ENCODE data around the gene PICK1. TPM values are rescaled to one million over a fixed set of nuclear protein-coding genes. Genes with fewer than 3 reads are reported as not detected.

PICK1 gene
- total and polyA plus RNA-seq, 2 donors (not counting 1 experiment from before 2014, with no cell fraction given), result 7.8 to 11.1 TPM

DNA sequence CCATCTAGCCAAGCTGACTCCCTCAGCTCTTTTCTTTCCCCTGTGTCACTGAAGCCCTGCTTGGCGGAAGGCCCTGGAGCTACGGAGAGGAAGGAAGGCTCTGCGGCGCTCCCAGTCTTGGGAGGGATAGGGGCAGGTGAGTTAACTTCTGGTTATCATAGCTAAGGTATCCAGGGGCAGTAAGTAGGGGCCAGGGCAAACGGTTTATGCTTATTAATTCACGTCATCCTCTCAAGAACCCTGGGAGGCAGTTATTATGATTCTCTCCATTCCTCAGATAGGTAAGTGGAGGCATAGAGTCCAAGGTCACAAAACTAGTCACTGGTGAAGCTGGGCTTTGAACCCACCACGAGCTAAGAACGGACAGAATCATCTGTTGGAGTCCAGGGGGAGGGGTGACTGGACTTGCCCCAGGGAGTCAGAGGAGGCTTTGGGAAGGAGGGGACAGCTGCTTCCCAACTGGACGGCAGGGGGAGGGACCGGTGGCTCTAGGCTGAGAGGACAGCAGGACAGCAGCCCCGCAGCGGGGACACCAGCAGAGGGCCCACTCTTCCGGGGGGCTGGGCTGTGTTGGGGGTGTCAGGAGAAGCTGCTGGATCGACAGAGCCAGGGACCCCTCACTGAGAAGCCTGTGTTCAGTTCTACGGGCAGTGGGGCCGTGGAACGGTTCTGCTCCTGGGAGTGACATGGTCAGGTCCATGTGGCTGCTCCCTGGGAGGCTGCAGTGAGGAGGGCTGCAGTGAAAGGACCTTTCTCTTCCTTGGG is 49.8 kb downstream of the PICK1 start:
- Histone ChIP-seq H3K4me1 (ENCODE audit: control insufficient read depth, extremely low read depth, insufficient read depth, low read length) (no peaks in the 10 kb centered on the region), H3K27me3 (ENCODE audit: control insufficient read depth, insufficient read depth, low read length) (no peaks in the 10 kb centered on the region), H3K79me2 (ENCODE audit: control insufficient read depth, insufficient read depth, low read length) (no peaks in the 10 kb centered on the region), H3K4me3 (replicated peaks in 1 of 4; ENCODE audit: control extremely low read depth in 1 of 4, insufficient read depth in 1 of 4, low read depth in 3 of 4, low read length in 4 of 4) (no peak overlapping the region), H3K9me3 (ENCODE audit: control insufficient read depth, insufficient read depth, low read depth, low read length) (no peaks in the 10 kb centered on the region), H2AFZ (ENCODE audit: low read length) (no peak overlapping the region), H3K9ac (ENCODE audit: insufficient read depth, low read length) (no peak overlapping the region), H3K4me2 (ENCODE audit: extremely low read depth, insufficient read depth, low read length) (no peak overlapping the region), H3K27ac (ENCODE audit: insufficient read depth, low read length) (no peak overlapping the region), H3K36me3 (ENCODE audit: control insufficient read depth, insufficient read depth, low read length) (no peaks in the 10 kb centered on the region), H4K20me1 (ENCODE audit: control insufficient read depth, extremely low read depth, insufficient read depth, low read length) (no peaks in the 10 kb centered on the region)
- TF ChIP-seq, protein P1, sequence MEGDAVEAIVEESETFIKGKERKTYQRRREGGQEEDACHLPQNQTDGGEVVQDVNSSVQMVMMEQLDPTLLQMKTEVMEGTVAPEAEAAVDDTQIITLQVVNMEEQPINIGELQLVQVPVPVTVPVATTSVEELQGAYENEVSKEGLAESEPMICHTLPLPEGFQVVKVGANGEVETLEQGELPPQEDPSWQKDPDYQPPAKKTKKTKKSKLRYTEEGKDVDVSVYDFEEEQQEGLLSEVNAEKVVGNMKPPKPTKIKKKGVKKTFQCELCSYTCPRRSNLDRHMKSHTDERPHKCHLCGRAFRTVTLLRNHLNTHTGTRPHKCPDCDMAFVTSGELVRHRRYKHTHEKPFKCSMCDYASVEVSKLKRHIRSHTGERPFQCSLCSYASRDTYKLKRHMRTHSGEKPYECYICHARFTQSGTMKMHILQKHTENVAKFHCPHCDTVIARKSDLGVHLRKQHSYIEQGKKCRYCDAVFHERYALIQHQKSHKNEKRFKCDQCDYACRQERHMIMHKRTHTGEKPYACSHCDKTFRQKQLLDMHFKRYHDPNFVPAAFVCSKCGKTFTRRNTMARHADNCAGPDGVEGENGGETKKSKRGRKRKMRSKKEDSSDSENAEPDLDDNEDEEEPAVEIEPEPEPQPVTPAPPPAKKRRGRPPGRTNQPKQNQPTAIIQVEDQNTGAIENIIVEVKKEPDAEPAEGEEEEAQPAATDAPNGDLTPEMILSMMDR (conservative IDR thresholded peaks at IDR 0.05 in 1 of 2, IDR thresholded peaks at IDR 0.05 in 1 of 2; ENCODE audit: low read depth in 1 of 2, low read length in 2 of 2), result no peak
- TF ChIP-seq EZH2 (IDR thresholded peaks at IDR 0.05; ENCODE audit: low read length, missing control alignments), result no peak
- no peak for DNase-seq (ENCODE audit: low read depth in 2 of 2)

DNA sequence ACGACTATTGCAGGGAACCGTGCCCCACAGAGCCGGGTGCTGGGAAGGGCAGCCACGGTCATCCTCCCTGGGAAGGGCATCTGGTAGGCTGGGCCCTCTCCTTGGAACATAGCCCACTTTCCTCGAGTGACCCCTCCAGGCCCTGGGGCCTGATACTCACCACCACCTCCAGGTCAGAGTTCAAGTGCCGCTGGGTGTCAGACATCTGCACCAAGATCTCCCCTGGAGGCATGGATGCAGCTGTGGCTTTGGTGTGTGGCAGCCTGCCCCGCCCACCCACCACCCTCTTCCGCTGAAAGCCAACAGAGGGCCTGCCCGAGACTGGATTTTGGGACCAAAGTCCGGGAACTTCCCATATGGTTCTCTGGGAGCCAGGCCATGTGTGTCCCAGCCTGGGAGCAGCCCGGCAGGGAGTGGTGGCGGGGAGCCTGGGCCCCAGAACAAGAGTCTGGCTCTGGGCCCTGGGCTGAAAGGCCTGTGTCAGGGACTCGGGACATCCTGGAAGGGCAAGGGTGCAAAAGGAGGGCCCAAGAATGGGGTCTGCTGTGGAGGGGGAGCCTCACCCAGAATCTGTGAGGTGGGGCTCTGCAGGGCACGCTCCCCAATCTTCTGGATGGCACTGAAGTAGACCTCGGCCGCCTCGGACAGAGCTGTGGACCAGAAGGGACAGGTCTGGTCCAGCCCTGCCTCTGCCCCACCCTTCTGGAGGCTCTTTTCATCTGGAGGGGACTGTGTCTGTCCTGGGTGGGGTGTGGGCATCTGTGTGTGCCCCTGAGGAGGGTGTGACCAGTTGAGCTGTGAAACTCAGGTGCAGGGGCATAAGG is 50.7 kb downstream of the PICK1 start:
- no peak for DNase-seq (ENCODE audit: low read depth in 2 of 2)
- Histone ChIP-seq H4K20me1 (ENCODE audit: control insufficient read depth, extremely low read depth, insufficient read depth, low read length) (no peaks in the 10 kb centered on the region), H3K27me3 (ENCODE audit: control insufficient read depth, insufficient read depth, low read length) (no peaks in the 10 kb centered on the region), H3K4me1 (ENCODE audit: control insufficient read depth, extremely low read depth, insufficient read depth, low read length) (no peaks in the 10 kb centered on the region), H3K79me2 (ENCODE audit: control insufficient read depth, insufficient read depth, low read length) (no peaks in the 10 kb centered on the region), H3K27ac (ENCODE audit: insufficient read depth, low read length) (no peak overlapping the region), H3K9me3 (ENCODE audit: control insufficient read depth, insufficient read depth, low read depth, low read length) (no peaks in the 10 kb centered on the region), H3K4me2 (ENCODE audit: extremely low read depth, insufficient read depth, low read length) (no peak overlapping the region), H3K9ac (ENCODE audit: insufficient read depth, low read length) (no peak overlapping the region), H3K4me3 (replicated peaks in 1 of 4; ENCODE audit: control extremely low read depth in 1 of 4, insufficient read depth in 1 of 4, low read depth in 3 of 4, low read length in 4 of 4) (no peak overlapping the region), H2AFZ (ENCODE audit: low read length) (no peak overlapping the region), H3K36me3 (ENCODE audit: control insufficient read depth, insufficient read depth, low read length) (no peaks in the 10 kb centered on the region)
- no peak for TF ChIP-seq EZH2 (IDR thresholded peaks at IDR 0.05; ENCODE audit: low read length, missing control alignments)
- TF ChIP-seq, protein P1 (conservative IDR thresholded peaks at IDR 0.05 in 1 of 2, IDR thresholded peaks at IDR 0.05 in 1 of 2; ENCODE audit: low read depth in 1 of 2, low read length in 2 of 2), result no peak

DNA sequence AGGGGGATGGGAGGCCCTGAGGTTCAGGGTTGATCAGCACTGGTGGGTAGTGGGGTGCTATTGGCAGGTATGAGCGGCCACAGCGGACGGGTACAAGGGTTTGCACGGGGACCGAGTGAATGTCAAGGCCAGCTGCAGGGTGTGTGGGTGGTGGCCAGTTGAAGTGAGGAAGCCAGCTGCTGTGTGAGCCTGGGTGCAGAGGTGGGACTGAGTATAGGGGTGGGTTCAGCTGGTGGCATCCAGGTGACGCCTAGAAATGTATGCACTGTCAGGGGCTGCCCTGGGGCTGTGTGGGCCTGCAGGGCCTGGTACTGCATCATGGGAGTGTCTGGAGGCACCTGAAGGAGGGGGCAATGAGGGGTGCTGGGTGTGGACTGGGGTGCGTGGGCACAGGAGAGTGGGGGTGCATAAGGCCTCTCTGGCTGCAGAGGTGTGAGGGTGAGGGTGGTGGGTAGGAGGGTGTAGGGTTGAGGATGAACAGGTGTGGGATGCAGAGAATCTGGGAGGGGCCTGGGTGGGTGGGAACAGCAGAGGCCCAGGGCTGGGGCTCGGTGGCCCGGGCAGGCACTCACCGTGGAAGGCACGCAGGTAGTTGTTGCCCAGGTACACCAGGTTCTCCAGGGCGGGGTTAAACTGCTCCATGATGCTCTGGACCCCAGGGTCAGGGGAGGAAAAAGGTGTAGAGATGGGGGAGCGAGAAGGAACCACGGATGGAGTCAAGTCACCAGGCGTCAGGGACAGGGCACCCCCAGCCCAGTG is 51.5 kb downstream of the PICK1 start:
- Histone ChIP-seq H3K4me2 (ENCODE audit: extremely low read depth, insufficient read depth, low read length) (no peak overlapping the region), H3K4me1 (ENCODE audit: control insufficient read depth, extremely low read depth, insufficient read depth, low read length) (no peaks in the 10 kb centered on the region), H3K9me3 (ENCODE audit: control insufficient read depth, insufficient read depth, low read depth, low read length) (no peaks in the 10 kb centered on the region), H3K9ac (ENCODE audit: insufficient read depth, low read length) (no peak overlapping the region), H3K27me3 (ENCODE audit: control insufficient read depth, insufficient read depth, low read length) (no peaks in the 10 kb centered on the region), H3K36me3 (ENCODE audit: control insufficient read depth, insufficient read depth, low read length) (no peaks in the 10 kb centered on the region), H3K79me2 (ENCODE audit: control insufficient read depth, insufficient read depth, low read length) (no peaks in the 10 kb centered on the region), H4K20me1 (ENCODE audit: control insufficient read depth, extremely low read depth, insufficient read depth, low read length) (no peaks in the 10 kb centered on the region), H3K27ac (ENCODE audit: insufficient read depth, low read length) (no peak overlapping the region), H3K4me3 (replicated peaks in 1 of 4; ENCODE audit: control extremely low read depth in 1 of 4, insufficient read depth in 1 of 4, low read depth in 3 of 4, low read length in 4 of 4) (no peak overlapping the region), H2AFZ (ENCODE audit: low read length) (no peak overlapping the region)
- no peak for TF ChIP-seq EZH2 (IDR thresholded peaks at IDR 0.05; ENCODE audit: low read length, missing control alignments)
- TF ChIP-seq, protein P1 (conservative IDR thresholded peaks at IDR 0.05 in 1 of 2, IDR thresholded peaks at IDR 0.05 in 1 of 2; ENCODE audit: low read depth in 1 of 2, low read length in 2 of 2), result no peak
- DNase-seq (ENCODE audit: low read depth in 2 of 2), result no peak

Measured in fibroblast of lung (primary cell).